HFF-Myc (cell line): ENCODE results near the gene ECD.

ENCODE experiments used
- DNase-seq: peaks from one replicate; pipeline ENCODE4 v3.0.0-alpha.2; 2011; ENCODE audit warnings: low read depth; ENCODE audit errors: extremely low read depth
- H3K4me3 ChIP-seq: replicated peaks from 2 replicates; pipeline ENCODE4 v1.5.1; 2011; ENCODE audit warnings: low read depth, mild to moderate bottlenecking, control low read depth, low read length
- TF ChIP-seq, protein P1 (sequence below): IDR thresholded peaks from 2 replicates; pipeline ENCODE4 v1.5.1; 2012; ENCODE audit warnings: mild to moderate bottlenecking, low read depth, low read length, control low read depth; ENCODE audit errors: missing control alignments

Gene ECD

DNA sequence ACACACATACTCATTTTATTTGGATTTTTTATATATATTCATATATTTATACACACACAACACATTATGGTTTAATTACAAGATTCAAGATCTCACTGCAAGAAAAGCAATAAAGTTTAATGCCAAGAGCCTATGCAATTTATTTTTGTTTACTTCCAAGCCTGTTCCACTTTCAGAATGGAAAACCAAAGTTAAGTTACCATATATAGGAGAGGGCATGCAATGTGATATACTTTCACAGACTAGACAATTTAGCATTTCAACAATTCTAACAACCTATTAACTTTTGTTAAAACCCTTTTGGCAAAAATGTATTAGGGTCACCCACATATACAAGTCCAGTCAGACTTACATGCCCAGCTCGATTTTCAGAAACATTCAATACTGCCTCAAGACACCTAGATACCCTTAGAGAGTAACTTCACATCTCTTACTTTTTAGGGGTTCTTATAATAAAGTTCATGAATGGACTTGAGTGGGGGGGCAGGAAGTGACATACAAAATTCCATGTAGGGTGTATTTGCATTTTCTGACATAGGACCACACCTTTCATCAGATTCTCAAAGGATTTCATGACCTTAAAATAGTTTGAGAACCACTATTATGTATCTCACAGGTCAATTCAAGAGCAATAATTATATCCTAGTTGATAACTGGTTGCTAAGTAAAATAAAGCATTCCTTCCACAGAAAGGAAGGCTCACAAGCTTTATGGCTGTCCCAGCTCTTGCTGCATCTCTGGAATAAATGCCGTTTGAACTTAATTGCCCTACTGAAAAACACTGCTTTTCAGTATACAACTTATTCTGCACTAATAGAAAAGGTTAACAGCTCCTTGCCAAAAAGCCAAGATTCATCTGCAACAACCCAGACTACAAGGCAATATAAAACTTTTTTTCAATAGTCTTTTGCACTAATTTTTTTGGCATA is 73.6 kb downstream of the ECD start:
- TF ChIP-seq, protein P1, sequence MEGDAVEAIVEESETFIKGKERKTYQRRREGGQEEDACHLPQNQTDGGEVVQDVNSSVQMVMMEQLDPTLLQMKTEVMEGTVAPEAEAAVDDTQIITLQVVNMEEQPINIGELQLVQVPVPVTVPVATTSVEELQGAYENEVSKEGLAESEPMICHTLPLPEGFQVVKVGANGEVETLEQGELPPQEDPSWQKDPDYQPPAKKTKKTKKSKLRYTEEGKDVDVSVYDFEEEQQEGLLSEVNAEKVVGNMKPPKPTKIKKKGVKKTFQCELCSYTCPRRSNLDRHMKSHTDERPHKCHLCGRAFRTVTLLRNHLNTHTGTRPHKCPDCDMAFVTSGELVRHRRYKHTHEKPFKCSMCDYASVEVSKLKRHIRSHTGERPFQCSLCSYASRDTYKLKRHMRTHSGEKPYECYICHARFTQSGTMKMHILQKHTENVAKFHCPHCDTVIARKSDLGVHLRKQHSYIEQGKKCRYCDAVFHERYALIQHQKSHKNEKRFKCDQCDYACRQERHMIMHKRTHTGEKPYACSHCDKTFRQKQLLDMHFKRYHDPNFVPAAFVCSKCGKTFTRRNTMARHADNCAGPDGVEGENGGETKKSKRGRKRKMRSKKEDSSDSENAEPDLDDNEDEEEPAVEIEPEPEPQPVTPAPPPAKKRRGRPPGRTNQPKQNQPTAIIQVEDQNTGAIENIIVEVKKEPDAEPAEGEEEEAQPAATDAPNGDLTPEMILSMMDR: no peak
- DNase-seq: no peak
- peak overlapping the region; percentile 99 for H3K4me3 ChIP-seq

- no peak for DNase-seq
- H3K4me3 ChIP-seq: no peak overlapping the region
- TF ChIP-seq, protein P1: no peak
Observed at GRCh38 chr10:73092830-73093229, 75.0 kb downstream of the ECD start.

DNA sequence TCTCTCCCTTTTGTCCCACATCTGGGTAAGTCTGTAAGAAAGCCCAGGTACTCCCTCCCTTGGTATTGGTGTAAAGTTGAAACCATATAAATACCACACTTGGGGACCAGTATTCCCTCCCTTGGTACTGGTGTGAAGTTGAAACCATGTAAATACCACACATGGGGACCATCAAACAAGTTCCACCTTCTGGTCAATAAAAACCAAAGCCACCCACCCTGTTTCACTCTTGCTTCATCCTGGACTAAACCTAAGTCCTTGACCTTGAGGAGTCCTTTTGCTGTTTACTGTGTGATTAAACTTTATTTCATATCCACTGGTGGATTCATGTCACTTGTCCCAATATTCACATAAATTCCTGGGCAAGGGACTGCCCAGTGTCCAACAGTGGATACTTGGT is 79.5 kb downstream of the ECD start:
- H3K4me3 ChIP-seq: no peak overlapping the region
- no peak for DNase-seq
- TF ChIP-seq, protein P1: no peak

DNA sequence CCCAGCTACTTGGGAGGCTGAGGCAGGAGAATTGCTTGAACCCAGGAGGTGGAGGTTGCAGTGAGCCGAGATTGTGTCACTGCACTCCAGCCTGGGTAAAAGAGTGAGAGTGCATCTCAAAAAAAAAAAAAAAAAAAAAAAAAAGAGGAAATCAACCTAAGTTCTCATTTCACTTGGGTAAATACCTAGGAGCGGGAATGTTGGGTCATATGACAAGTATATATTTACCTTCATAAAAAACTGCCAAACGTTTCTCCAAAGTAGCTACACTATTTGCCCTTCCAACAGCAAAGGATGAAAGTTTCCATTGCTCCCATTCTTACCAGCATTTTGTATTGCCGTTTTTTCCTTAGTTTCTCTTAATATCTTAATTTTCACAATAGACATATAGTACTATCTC is 81.0 kb downstream of the ECD start:
- DNase-seq: no peak
- no peak overlapping the region for H3K4me3 ChIP-seq
- TF ChIP-seq, protein P1: no peak

DNA sequence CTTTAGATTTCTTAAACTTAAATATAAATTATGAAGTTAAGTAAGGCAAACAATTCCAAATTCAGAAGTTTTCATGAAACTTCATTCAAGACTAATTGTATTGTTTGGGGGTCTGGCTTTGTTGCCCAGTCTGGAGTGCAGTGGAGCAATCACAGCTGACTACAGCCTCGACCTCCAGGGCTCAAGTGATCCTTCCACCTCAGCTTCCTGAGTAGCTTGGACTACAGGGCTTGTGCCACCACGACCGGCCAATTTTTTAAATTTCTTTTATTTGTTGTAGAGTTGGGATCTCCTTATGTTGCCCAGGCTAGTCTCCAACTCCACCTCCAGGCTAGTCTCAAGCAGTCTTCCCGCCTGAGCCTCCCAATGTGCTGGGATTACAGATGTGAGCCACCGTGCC is 83.6 kb downstream of the ECD start:
- no peak overlapping the region for H3K4me3 ChIP-seq
- no peak for DNase-seq
- TF ChIP-seq, protein P1: no peak
